NB4 (cell line): ENCODE measurements around the gene ARID4A.
A peak's percentile ranks its signal among the peaks of the same experiment; 100 is the strongest.

ENCODE experiments used
- DNase-seq: peaks from one replicate; pipeline ENCODE4 v3.0.0; 2010; ENCODE audit warnings: low read depth
- H3K4me3 ChIP-seq: one replicate; pipeline ENCODE4 v1.5.1; 2011; ENCODE audit warnings: mild to moderate bottlenecking, low read depth, low read length, moderate library complexity
- MYC ChIP-seq: IDR thresholded peaks from 2 replicates; pipeline ENCODE4 v1.6.1; 2011; ENCODE audit warnings: low read depth, low read length
- POLR2A ChIP-seq: IDR thresholded peaks from 2 replicates; pipeline ENCODE4 v1.6.1; 2011; ENCODE audit warnings: mild to moderate bottlenecking; ENCODE audit not compliant: insufficient read length; ENCODE audit errors: extremely low read depth
- TF ChIP-seq, protein P1 (sequence below): IDR thresholded peaks from 2 replicates; pipeline ENCODE4 v1.6.1; 2011; ENCODE audit warnings: low read depth, low read length
- TF ChIP-seq, protein P2 (sequence below): IDR thresholded peaks from one replicate; pipeline ENCODE4 v1.5.1; 2012; ENCODE audit warnings: low read depth, low read length

The ARID4A gene

DNA sequence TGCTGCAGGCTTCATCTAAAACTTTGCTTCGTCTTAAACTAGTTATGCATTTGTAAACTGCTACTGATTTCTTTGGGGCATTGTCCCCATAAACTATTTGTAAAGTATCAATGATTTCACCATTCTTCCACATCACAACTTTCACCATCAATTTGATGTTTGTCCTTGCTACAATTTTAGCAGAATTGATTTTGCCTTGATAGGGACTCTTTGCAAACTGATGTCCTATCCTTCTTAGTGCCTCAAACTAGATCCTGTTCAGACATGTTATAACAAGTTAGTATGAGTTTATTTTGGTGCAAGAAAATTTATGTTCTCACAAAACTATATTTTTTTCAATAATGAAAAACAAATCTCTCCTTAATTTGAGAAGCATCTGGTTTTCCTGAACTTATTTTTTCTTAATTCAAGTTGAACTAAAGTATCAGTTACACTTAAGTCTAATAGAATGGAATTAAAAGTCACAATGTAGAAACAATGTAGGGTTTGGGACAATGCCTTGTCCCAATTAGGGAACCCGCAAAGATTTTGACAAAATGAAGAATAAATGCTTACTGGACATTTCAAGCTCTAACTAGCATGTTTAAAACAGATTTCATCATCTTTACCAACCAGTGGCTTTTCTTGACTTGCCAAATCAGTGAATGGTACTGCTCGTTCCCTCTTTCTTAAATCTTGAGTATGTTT, 10.1 kb upstream of the ARID4A start:
- no peak overlapping the region for H3K4me3 ChIP-seq
- TF ChIP-seq MYC (no peak), POLR2A (no peak)
- TF ChIP-seq, protein P1, sequence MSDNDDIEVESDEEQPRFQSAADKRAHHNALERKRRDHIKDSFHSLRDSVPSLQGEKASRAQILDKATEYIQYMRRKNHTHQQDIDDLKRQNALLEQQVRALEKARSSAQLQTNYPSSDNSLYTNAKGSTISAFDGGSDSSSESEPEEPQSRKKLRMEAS = no peak
- TF ChIP-seq, protein P2, sequence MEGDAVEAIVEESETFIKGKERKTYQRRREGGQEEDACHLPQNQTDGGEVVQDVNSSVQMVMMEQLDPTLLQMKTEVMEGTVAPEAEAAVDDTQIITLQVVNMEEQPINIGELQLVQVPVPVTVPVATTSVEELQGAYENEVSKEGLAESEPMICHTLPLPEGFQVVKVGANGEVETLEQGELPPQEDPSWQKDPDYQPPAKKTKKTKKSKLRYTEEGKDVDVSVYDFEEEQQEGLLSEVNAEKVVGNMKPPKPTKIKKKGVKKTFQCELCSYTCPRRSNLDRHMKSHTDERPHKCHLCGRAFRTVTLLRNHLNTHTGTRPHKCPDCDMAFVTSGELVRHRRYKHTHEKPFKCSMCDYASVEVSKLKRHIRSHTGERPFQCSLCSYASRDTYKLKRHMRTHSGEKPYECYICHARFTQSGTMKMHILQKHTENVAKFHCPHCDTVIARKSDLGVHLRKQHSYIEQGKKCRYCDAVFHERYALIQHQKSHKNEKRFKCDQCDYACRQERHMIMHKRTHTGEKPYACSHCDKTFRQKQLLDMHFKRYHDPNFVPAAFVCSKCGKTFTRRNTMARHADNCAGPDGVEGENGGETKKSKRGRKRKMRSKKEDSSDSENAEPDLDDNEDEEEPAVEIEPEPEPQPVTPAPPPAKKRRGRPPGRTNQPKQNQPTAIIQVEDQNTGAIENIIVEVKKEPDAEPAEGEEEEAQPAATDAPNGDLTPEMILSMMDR = no peak
- DNase-seq = no peak

DNA sequence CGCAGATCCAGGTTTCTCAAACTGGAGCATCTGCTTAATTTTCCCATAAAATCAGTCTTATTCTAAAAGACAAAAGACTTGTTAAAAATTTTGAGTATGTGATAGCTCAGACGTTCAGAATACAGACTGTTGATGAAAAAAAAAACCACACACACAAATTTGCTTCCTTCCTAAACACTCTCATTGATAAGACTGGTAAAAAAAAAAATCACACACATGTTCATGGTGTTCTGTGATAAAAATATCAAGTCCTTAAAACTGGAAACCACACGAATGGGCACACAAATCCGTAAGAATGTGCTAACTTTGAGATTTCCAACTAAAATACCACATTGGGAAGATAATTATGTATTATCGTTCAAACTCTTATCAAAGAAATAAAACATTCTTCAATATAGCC, 6.7 kb upstream of the ARID4A start:
- no peak for DNase-seq
- no peak for TF ChIP-seq POLR2A
- TF ChIP-seq, protein P1 = no peak
- TF ChIP-seq, protein P2 = no peak
- TF ChIP-seq MYC = no peak
- no peak overlapping the region for H3K4me3 ChIP-seq

DNA sequence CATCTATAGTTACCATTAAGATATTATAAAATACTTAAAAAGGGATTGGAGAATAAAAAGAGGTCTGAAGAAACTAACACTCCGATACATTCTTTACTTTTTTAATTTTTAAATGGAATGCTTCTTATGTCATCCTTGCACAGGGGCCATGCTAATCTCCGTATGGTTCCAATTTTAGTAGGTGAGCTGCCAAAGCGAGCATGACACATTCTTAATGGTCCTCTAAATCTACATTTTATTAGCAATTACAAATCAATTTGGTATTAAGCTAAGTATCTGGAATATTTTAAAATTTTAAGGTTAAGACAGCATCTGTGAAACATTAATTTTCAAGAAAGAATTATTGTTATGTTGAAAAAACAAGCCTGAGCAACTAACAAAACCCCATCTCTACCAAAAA, 6.2 kb upstream of the ARID4A start:
- DNase-seq = no peak
- H3K4me3 ChIP-seq = no peak overlapping the region
- TF ChIP-seq, protein P1 = no peak
- TF ChIP-seq POLR2A (no peak), MYC (no peak)
- TF ChIP-seq, protein P2 = no peak

DNA sequence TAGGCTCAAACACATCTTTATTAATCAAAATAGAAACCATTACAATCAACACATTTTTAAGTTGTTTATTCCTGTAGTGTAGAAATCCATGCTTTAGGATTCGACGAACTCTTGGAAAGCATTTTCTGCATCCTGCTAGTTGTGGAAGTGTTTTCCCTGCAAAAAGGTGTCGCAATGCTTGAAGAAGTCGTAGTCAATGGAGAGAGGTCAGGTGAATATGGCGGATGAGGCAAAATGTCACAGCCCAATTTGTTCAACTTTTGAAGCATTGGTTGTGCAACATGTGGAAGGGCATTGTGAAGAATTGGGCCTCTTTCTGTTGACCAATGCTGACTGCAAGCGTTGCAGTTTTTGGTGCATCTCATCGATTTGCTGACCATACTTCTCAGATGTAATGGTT, 4.2 kb upstream of the ARID4A start:
- TF ChIP-seq MYC (no peak), POLR2A (no peak)
- TF ChIP-seq, protein P2 = no peak
- TF ChIP-seq, protein P1 = no peak
- H3K4me3 ChIP-seq = no peak overlapping the region
- no peak for DNase-seq

DNA sequence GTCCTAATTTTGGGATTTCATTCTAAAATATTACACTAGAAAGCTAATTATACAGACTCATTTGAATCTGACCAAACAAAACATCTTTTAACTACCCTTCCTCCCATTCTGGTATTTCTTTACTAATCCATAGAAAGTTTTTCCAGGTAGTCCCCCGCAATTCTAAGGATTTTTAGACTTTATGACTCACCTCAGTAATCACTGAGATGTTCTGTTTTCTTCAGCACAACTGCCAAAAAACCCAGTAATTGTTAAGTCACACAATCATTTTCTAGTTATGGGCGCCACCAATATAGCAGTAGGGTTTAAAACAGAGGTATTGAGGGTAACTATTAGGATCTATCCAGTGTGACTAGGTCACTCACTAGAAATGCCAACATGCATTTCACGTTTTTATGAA, 1.6 kb upstream of the ARID4A start:
- peak; percentile 9 for DNase-seq
- peak overlapping the region; percentile 88 for H3K4me3 ChIP-seq
- TF ChIP-seq MYC = no peak
- TF ChIP-seq, protein P2 = no peak
- TF ChIP-seq POLR2A = no peak
- TF ChIP-seq, protein P1 = no peak

DNA sequence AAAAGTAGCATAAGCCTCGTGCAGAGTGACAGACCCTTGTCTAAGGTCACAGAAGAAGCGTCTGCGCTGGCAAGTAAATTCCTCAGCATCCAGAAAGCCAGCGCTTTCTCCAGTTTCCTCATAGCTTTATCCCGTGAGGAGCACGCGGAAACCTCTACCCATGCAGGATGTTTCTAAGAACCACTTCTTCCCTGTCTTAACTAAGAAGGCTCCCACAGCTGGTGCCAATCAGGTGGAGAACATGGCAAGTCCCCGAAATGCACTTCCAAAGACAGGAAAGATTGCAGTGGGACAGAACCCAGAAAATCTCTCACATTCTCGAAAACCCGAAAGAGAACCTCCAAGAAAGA, 968 bp upstream of the ARID4A start:
- peak overlapping the region; percentile 88 for H3K4me3 ChIP-seq
- no peak for DNase-seq
- TF ChIP-seq, protein P2 = no peak
- TF ChIP-seq, protein P1 = peak; percentile 61; the same call in 1 of the 2 replicates
- no peak for TF ChIP-seq POLR2A
- TF ChIP-seq MYC = peak; percentile 41; the same call in 1 of the 2 replicates
